Raji (cell line): ENCODE results near the gene OTOG.

Experiments
- POLR2A ChIP-seq: IDR thresholded peaks from 2 replicates; pipeline ENCODE4 v1.6.1; 2011; ENCODE audit warnings: low read depth, low read length, control low read depth; ENCODE audit not compliant: insufficient read depth

The OTOG gene, protein sequence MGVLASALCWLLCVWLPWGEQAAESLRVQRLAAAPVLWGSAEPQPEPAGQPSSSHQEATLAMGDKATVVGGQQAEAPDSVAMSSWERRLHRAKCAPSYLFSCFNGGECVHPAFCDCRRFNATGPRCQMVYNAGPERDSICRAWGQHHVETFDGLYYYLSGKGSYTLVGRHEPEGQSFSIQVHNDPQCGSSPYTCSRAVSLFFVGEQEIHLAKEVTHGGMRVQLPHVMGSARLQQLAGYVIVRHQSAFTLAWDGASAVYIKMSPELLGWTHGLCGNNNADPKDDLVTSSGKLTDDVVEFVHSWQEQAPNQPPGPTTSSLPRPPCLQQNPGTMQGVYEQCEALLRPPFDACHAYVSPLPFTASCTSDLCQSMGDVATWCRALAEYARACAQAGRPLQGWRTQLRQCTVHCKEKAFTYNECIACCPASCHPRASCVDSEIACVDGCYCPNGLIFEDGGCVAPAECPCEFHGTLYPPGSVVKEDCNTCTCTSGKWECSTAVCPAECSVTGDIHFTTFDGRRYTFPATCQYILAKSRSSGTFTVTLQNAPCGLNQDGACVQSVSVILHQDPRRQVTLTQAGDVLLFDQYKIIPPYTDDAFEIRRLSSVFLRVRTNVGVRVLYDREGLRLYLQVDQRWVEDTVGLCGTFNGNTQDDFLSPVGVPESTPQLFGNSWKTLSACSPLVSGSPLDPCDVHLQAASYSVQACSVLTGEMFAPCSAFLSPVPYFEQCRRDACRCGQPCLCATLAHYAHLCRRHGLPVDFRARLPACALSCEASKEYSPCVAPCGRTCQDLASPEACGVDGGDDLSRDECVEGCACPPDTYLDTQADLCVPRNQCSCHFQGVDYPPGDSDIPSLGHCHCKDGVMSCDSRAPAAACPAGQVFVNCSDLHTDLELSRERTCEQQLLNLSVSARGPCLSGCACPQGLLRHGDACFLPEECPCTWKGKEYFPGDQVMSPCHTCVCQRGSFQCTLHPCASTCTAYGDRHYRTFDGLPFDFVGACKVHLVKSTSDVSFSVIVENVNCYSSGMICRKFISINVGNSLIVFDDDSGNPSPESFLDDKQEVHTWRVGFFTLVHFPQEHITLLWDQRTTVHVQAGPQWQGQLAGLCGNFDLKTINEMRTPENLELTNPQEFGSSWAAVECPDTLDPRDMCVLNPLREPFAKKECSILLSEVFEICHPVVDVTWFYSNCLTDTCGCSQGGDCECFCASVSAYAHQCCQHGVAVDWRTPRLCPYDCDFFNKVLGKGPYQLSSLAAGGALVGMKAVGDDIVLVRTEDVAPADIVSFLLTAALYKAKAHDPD (N-terminal part only)

DNA sequence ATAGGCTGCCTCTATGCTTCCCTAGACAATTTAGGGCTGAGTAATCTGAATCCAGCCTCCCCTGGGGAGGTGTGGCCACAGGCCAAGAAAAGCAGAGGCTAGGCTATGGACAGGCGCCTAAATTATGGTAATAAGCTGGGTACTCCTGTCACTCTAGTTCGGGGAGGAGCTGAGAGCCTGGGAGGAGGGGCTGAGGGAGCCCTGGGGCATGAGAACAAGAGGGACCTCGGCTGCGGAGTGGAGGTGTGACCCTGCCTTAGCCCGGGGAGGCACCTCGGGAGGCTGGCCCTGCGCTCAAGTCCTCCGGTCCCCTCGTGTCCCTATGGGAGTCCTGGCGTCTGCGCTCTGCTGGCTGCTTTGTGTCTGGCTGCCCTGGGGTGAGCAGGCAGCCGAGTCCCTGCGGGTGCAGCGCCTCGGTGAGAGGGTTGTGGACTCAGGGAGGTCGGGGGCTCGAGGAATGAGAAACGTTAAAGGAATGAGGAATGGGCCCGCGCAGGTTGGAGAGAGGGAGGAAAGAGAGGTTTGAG, at the start of gene OTOG:
TSS of gene OTOG (plus strand) at position 209 of the 527 bp plus-strand sequence. CDS start at position 323, 114 bp downstream.
- no peak for TF ChIP-seq POLR2A

DNA sequence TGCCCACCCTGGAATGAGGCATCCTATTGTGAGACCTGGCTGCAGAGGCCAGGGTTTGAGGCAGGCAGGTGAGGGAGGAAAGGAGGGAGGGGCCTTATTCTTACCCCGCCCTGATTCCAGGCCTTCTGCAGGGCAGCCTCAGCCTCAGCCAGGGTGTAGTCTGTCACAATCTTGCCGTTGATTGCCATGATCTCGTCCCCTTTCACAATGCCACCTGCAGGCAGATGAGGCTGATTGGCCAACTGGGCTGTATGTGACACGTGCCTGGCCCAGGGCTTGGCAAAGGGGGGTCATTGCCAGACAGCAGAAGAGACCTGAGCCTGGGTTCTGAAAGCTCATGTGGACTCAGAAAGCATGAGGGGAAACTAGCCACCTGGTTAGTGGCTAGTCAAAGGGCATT, 49.0 kb upstream of the OTOG start:
- TF ChIP-seq POLR2A, result no peak

DNA sequence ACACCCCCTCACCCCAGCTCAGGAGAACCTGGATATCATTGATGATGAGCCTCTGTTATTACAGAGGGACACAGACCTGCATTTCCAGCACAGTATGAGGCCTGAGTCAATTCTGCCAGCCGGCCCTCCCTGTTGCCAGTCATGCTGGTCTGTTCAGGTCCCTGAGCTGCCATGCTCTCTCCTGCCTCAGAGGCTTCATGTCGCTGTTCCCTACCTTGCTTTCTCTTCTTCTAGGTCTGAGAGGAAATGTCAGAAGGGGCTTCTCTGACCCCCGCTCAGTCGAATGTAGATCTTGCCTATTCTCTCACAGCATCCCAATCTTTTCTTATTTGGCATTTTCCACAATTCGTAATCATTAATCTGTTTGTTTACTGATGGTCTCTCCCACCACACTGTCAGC, 48.6 kb upstream of the OTOG start:
- TF ChIP-seq POLR2A, result no peak

DNA sequence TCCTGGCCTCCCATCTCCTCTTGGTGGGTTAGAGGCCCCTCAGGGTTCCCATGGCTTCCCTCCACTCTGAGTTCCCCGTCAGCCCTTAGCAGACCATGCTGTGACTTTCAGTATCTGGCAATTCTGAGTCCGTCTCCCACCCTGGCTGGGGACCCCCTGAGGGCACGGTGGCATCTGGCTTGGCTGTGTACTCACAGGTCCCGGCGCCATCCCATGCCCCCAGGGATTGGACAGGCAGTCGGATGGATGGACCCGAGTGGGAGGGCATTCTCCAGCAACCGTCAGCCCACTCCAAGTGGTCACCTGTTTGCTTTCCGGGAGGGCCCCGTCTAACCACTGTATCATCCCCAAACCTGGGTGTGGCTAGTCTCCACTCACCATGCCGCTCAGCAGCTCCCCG, 46.4 kb upstream of the OTOG start:
- no peak for TF ChIP-seq POLR2A

DNA sequence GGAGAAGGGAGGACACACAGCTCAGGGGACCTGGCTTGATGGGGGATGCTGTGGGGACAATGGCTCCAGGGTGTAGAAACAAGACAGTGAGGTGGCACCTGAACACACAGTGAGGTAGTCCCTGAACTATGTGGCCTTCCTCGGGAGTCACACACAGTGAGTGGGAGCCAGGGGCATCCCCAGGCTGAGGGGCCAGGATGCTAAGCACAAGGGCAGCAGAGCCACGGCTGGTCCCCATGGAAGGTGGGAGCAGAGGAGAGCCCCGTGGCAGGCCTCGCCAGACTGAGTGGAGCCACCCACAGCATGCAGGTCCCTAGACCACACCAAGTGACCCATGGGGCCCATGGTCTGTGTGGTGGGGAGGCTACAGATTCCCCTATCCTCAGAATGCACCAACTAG, 44.4 kb upstream of the OTOG start:
- no peak for TF ChIP-seq POLR2A

DNA sequence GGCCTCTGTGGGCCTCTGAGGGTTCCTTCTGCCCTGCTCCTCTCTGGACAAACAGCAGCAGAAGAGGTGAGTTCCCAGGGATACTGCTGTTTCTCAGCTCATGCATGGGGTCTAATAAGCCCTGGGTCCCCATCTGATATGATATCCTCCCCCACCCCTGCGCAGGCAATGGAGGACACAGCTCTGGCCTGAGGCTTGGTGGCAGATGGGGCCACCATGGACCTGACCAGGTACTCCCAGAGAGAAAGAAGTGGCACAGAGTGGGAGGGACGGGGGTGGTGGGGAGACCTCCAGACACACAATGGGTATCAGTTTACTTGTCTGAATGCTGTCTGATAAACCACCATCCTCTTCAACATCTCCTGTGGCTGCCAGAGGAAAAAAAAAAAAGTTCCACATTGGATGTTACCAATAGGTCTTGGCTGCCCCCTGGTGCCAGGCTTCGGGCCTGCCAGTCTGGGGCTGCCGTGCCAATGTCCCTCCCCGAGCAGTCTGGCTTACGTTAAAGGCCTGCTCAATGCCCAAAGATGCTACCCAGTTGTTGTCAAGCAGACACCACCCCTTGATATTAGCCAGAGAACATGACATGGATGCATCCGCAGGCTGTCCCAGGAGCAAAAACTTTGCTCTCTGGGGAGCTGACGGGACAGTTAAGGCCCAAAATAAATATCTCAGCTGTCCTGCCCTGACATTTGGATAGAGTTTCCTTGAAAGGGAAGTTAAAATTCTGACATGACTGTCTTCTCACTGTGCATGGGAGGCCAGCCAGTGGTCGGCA, 42.5 kb upstream of the OTOG start:
- no peak for TF ChIP-seq POLR2A

DNA sequence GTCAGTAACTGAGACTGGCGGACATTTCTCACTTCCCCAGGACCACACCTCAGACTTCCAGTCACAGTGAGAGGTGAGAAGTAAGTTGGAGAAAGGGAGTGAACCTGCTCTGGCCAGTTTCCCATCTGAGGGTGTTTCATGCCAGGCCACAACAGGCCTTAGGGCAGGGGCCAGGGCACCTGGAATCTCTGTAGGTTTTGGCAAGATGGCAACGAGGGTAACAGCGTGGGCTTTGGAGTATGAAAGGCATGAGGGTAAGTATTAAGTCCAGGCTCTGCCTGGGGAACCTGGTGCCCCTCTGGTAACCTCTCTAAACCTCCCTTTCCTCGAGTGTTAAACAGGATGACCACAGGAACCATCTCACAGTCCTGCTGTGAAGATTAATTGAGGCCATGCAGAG, 41.9 kb upstream of the OTOG start:
- TF ChIP-seq POLR2A, result no peak

DNA sequence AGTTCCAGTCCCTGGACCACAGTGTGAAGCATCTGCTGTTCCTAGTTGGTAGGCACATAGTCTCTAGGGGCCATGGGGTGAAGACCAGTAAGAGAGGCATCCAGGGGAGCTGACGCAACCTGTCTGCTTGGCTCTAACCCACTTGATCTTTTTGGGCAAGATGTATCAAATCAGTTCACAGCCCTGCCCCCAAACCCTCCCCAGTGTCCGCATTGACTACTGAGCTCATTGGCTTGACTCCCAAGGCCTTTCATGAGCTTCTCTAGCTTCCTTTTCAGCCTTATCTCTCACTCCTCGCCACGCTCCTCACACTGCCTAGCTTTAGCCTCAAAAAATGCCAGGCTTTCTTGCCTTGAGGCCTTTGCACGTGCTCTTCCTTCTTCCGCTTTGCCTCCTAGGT, 40.7 kb upstream of the OTOG start:
- no peak for TF ChIP-seq POLR2A

DNA sequence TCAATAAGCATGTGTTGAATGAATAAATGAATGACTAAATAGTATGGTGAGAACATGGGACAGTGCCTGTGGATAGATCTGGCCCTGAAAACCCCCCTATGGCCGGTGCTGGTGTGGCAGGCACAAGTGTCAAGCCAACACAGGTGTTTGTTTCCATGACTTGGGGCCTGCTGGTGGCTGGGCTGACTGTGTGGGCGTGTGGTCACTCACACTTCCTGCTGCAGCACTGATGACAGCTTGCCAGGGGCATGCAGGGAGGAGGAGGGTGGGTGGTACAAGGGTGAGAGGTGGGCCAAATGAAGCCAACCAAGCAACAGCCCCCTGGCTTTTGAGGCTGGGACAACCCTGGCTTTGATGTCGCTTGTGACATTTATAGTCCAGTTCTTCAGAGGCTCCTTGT, 40.1 kb upstream of the OTOG start:
- TF ChIP-seq POLR2A, result no peak

DNA sequence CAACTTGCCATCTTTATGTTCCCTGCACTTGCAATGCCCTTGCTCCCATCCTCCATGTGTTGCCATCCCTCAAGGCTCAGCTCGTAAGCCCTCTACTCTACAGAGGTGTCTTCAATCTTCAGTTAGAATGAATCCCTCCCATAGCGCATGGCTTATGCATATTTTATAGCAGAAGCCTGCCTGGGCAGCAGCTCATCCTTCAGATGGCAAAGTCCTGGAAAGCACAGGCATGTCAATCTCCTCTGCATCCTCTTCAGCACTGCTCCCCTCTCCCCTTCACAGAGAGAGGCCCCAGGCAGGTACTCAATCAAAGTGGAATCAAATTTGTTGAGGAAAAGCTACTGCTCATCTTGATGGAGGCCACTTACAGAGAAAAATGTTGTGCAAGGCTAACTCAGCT, 39.3 kb upstream of the OTOG start:
- TF ChIP-seq POLR2A, result no peak

DNA sequence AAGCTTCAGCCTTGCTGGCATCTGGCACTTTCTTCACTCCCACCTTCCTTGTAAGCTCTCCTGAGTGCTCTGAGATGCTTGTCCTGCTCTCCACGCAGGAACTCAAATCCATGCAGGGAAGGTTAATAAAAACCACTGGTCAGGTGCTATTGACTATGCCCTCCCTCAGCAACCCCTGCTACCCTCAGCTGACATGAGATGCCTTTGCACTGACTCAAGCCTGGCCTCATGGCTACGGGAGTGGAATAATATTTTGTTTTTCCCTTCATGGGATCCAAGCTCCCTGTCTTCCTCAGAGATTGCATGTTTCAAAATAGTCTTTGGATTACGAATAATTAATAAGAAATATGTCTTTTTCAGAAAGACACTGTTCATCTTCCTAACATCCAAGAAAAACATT, 38.8 kb upstream of the OTOG start:
- no peak for TF ChIP-seq POLR2A

DNA sequence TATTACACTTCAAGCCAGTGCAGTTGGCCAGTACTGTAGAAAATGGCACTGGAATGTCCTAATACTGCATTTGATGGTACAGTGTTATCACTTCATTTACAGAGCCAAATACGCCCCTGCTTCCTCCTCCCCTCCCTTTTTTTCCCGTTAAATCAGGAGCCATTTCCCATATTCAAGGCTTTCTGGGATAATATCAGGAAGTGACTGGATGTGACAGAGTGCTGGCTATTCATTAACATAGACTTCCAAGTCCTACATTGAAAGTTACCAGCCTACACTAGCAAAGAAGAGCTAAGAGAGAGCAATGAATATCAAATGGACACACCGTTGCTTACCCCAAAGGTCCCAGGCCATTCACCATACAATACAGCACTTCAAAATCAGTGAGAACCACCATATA, 38.3 kb upstream of the OTOG start:
- TF ChIP-seq POLR2A, result no peak

DNA sequence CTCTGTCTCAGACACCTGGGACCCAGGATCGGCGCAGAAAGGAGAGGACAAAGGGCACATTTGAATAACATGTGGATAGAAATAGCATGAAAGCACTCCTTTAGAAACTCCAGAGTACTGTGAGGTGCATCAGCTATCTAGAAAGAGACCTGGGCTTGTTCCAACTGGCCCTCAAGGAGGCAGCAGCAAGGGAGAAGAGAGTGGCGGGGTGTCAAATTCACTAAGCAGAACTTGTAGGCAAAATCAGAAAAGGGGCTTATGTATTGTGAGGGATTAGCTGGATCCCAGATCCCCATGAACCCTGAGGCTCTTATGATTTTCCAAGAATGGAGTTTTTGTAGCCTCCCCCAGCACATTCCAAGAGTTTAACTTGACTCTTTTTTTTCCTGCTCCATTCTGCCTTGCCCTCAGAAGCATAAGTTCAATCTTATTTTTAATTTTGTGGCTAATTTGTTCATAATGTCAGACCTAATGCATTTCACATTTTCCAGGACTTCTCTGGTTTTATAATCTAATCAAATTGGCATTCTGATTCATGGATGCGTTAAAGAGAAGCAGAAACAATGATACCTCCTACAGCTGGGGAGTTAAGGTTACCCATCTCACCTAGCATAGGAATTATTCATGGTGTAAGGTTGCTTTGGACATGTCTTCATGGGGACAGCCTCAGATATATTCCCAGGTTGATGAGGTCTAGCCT, 36.4 kb upstream of the OTOG start:
- TF ChIP-seq POLR2A, result no peak

DNA sequence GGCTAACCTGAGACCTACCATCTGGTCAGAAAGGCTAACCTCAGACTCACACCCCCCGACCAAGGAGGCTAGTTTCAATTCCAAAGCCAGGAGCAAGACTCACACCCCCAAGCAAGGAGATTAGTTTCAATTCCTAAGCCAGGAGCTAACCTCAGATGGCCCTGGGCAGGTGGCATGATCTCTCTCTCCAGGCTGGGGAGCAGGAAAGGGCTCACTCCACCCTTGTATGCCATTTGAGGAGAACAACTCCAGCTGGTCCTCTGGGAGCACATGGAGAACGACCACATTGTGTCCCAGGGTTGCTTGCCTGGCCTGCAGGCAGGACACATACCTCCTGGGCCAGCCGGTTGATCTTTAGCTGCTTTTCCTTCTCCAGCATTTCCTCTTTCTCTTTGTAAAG, 35.5 kb upstream of the OTOG start:
- TF ChIP-seq POLR2A, result no peak
